ENCODE data around the gene TBC1D1. TPM values are rescaled to one million over a fixed set of nuclear protein-coding genes. Genes with fewer than 3 reads are reported as not detected.

Gene TBC1D1
- total and polyA plus RNA-seq, 2 experiments from 2014 or later = 100.0 to 214 TPM

GRCh38 chr4:38049545-38050170, 158.8 kb downstream of the TBC1D1 start:
- peak overlapping the region; percentile 96 for H3K27ac ChIP-seq

GRCh38 chr4:38050560-38051350, 159.9 kb downstream of the TBC1D1 start:
- no peaks in the 10 kb centered on the region for H3K27me3 ChIP-seq
- no peak for TF ChIP-seq CTCF (IDR thresholded peaks at IDR 0.05; ENCODE audit: low read depth, low read length)
- H3K4me1 ChIP-seq (ENCODE audit: low read depth) = peaks cover 35% of the 10 kb centered on the region
- H3K27ac ChIP-seq = peak overlapping the region; percentile 96
- peak; percentile 61 to 71 for DNase-seq (ENCODE audit: low read depth in 1 of 2, low spot score in 1 of 2)
- no peak overlapping the region for H3K4me3 ChIP-seq
- no peaks in the 10 kb centered on the region for H3K9me3 ChIP-seq (ENCODE audit: low read depth)
- H3K36me3 ChIP-seq = no peaks in the 10 kb centered on the region

More at GRCh38 chr4:38049545-38050170, 158.8 kb downstream of the TBC1D1 start:
- no peak for DNase-seq (ENCODE audit: low read depth in 1 of 2, low spot score in 1 of 2)
- H3K27me3 ChIP-seq = no peaks in the 10 kb centered on the region
- H3K9me3 ChIP-seq (ENCODE audit: low read depth) = no peaks in the 10 kb centered on the region
- no peaks in the 10 kb centered on the region for H3K36me3 ChIP-seq
- H3K4me1 ChIP-seq (ENCODE audit: low read depth) = peaks cover 39% of the 10 kb centered on the region
- no peak overlapping the region for H3K4me3 ChIP-seq
- no peak for TF ChIP-seq CTCF (IDR thresholded peaks at IDR 0.05; ENCODE audit: low read depth, low read length)

GRCh38 chr4:38055566-38055965, 164.7 kb downstream of the TBC1D1 start:
- Histone ChIP-seq H3K9me3 (ENCODE audit: low read depth) (no peaks in the 10 kb centered on the region), H3K4me3 (no peak overlapping the region), H3K36me3 (no peaks in the 10 kb centered on the region), H3K27me3 (no peaks in the 10 kb centered on the region), H3K27ac (no peak overlapping the region), H3K4me1 (ENCODE audit: low read depth) (peaks cover 17% of the 10 kb centered on the region)
- TF ChIP-seq CTCF (IDR thresholded peaks at IDR 0.05; ENCODE audit: low read depth, low read length) = no peak
- no peak for DNase-seq (ENCODE audit: low read depth in 1 of 2, low spot score in 1 of 2)

- Histone ChIP-seq H3K9me3 (ENCODE audit: low read depth) (no peaks in the 10 kb centered on the region), H3K27me3 (no peaks in the 10 kb centered on the region), H3K4me1 (ENCODE audit: low read depth) (peaks cover 17% of the 10 kb centered on the region), H3K36me3 (no peaks in the 10 kb centered on the region), H3K27ac (no peak overlapping the region), H3K4me3 (no peak overlapping the region)
- peak in 1 of 2 donors; percentile 24 for DNase-seq (ENCODE audit: low read depth in 1 of 2, low spot score in 1 of 2)
- no peak for TF ChIP-seq CTCF (IDR thresholded peaks at IDR 0.05; ENCODE audit: low read depth, low read length)
Observed at GRCh38 chr4:38056011-38056685, 165.3 kb downstream of the TBC1D1 start.

GRCh38 chr4:38058151-38058550, 167.3 kb downstream of the TBC1D1 start:
- peak overlapping the region; percentile 50 for H3K27ac ChIP-seq
- no peak for DNase-seq (ENCODE audit: low read depth in 1 of 2, low spot score in 1 of 2)
- no peak overlapping the region for H3K4me3 ChIP-seq
- no peaks in the 10 kb centered on the region for H3K9me3 ChIP-seq (ENCODE audit: low read depth)
- no peaks in the 10 kb centered on the region for H3K27me3 ChIP-seq
- no peaks in the 10 kb centered on the region for H3K36me3 ChIP-seq
- TF ChIP-seq CTCF (IDR thresholded peaks at IDR 0.05; ENCODE audit: low read depth, low read length) = no peak
- peaks cover 17% of the 10 kb centered on the region for H3K4me1 ChIP-seq (ENCODE audit: low read depth)

Data from cardiac muscle cell (in vitro differentiated cells and primary cell).